ENCODE measurements around the gene GOLGA6L9. TPM values are rescaled to one million over a fixed set of nuclear protein-coding genes. Genes with fewer than 3 reads are reported as not detected.
"Not testable (repeated sequence)": the region's sequence is repeated elsewhere in the genome, so short reads cannot be mapped to it uniquely, and the experiment has no call there.

The GOLGA6L9 gene
- polyA plus RNA-seq, 1 experiment = 2.5 TPM

DNA sequence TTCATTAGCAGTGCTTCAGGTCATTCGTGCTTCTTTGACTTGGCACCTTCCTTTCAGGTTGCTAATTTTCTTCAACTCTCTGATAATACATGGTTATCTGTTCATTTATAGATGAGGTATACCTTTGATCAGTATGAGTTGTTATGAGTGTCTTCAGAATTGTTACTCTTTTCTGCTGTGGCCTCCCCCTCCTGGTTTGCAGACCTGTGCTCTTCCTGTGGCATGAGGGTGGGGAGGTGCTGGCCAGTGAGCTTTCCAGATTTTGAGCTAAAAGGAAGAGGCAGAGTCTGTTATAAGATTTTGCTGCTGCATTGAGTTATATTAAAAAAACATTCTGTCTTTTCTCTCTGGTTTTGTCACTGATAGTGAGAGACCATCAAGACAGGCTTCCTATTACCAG lies 30.8 kb upstream of the GOLGA6L9 start:
- no peak overlapping the region for H3K4me3 ChIP-seq (ENCODE audit: low read depth, low read length)
- TF ChIP-seq, protein P1, sequence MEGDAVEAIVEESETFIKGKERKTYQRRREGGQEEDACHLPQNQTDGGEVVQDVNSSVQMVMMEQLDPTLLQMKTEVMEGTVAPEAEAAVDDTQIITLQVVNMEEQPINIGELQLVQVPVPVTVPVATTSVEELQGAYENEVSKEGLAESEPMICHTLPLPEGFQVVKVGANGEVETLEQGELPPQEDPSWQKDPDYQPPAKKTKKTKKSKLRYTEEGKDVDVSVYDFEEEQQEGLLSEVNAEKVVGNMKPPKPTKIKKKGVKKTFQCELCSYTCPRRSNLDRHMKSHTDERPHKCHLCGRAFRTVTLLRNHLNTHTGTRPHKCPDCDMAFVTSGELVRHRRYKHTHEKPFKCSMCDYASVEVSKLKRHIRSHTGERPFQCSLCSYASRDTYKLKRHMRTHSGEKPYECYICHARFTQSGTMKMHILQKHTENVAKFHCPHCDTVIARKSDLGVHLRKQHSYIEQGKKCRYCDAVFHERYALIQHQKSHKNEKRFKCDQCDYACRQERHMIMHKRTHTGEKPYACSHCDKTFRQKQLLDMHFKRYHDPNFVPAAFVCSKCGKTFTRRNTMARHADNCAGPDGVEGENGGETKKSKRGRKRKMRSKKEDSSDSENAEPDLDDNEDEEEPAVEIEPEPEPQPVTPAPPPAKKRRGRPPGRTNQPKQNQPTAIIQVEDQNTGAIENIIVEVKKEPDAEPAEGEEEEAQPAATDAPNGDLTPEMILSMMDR (IDR thresholded peaks at IDR 0.05; ENCODE audit: low read depth, low read length) = no peak
- ChIA-PET CTCF (no interaction called here), POLR2A (no interaction called here)
- H3K27me3 ChIP-seq (ENCODE audit: control insufficient read depth, insufficient read depth, low read length) = no peaks in the 10 kb centered on the region
- no peak for DNase-seq (ENCODE audit: low read depth, low spot score)
- H3K27ac ChIP-seq (ENCODE audit: low read depth, low read length) = no peak overlapping the region
- H3K9me3 ChIP-seq (ENCODE audit: control insufficient read depth, insufficient read depth, low read length) = no peaks in the 10 kb centered on the region

DNA sequence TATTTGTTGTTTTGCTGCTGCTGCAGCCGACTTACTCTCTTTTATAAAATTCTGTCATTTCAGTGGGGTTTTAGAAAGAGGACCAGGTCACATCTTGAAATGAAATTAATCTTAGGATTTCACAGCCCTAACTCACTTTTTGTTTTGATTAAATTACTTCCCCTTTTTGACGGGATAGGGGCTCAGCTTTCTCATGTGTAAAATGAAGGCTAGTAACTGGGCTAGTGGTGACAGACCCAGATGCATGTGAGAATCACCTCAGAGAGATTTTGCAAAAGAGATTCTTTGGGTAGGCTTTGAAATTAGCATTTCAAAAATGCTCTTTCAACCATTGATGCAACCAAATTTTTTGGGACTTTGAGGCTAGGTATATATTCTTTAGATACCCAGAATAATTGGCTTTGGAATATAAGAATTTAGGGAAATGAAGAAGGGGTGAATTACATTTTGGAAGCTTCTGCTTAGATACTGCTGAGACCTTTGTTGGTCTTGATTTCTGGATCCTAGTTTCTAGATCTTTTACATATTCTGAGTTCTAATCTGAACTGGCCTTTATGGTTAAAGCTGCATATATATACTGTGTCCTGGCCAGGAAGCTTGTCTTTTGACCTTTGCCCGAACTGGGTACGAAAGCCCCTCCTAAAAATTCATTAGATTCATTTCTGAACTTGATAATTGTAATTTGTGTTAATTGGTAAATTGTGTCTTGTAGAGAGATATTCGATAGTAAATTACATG lies 30.1 kb upstream of the GOLGA6L9 start:
- H3K27me3 ChIP-seq (ENCODE audit: control insufficient read depth, insufficient read depth, low read length); H3K9me3 ChIP-seq (ENCODE audit: control insufficient read depth, insufficient read depth, low read length); H3K27ac ChIP-seq (ENCODE audit: low read depth, low read length); CTCF ChIA-PET; POLR2A ChIA-PET; H3K4me3 ChIP-seq (ENCODE audit: low read depth, low read length); DNase-seq (ENCODE audit: low read depth, low spot score): not testable (repeated sequence)

DNA sequence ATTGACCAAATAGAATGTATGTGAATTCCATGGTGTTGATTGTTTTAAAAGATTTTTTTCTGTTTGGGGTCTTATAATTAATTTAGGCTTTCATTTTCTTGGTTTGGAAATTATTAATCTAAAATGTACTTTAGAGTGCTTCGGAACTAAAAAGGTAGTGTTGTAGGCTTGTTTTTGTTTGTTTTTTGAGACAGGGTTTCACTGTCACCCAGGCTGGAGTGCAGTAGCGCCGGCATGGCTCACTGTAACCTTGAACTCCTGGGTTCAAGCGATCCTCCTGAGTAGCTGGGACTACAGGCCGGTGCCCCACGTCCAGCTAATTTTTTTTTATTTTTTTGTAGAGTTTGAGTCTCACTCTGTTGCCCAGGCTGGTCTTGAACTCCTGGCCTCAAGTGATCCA lies 27.7 kb upstream of the GOLGA6L9 start:
- CTCF ChIA-PET; H3K27me3 ChIP-seq (ENCODE audit: control insufficient read depth, insufficient read depth, low read length); H3K9me3 ChIP-seq (ENCODE audit: control insufficient read depth, insufficient read depth, low read length); POLR2A ChIA-PET; DNase-seq (ENCODE audit: low read depth, low spot score); H3K27ac ChIP-seq (ENCODE audit: low read depth, low read length); H3K4me3 ChIP-seq (ENCODE audit: low read depth, low read length): not testable (repeated sequence)

DNA sequence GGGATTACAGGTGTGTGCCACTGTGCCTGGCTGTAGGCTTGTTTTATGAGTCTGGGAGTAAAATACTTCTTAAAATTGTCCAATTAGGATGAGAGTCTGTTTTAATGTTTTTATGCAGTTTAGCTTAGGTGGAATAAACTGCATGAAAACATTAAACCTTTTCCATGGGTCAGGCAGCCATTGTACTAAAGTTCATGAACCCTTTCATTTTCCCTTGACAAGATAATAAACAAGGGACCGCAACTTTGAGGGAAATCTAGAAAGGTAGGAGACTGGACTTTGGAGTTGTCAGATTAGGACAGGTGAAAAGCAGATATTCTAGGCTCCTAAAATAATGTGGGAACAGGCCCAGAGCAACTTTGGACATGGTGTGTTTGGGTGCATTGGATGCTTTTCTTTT lies 27.3 kb upstream of the GOLGA6L9 start:
- H3K27ac ChIP-seq (ENCODE audit: low read depth, low read length); H3K27me3 ChIP-seq (ENCODE audit: control insufficient read depth, insufficient read depth, low read length); H3K9me3 ChIP-seq (ENCODE audit: control insufficient read depth, insufficient read depth, low read length); POLR2A ChIA-PET; H3K4me3 ChIP-seq (ENCODE audit: low read depth, low read length); CTCF ChIA-PET; DNase-seq (ENCODE audit: low read depth, low spot score): not testable (repeated sequence)

DNA sequence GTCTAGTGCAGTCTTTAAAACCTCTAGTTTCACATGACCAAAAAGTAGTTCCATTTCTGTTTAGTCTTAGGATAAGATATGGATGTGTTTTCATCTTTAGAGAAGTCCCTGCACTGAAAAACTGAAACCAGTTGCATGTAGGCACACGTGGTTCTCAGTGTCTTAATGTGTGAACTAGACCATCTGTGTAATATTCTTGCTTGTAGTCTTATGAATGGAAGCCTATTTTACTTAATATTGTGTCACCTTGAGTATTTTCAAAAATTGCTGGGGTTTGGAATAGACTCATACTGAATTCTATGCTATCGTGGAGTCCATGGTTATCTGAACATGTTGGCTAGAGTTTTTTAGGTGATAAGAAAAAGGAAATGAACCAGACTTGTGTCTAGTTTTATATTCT lies 23.4 kb upstream of the GOLGA6L9 start:
- CTCF ChIA-PET; H3K4me3 ChIP-seq (ENCODE audit: low read depth, low read length): not testable (repeated sequence)

DNA sequence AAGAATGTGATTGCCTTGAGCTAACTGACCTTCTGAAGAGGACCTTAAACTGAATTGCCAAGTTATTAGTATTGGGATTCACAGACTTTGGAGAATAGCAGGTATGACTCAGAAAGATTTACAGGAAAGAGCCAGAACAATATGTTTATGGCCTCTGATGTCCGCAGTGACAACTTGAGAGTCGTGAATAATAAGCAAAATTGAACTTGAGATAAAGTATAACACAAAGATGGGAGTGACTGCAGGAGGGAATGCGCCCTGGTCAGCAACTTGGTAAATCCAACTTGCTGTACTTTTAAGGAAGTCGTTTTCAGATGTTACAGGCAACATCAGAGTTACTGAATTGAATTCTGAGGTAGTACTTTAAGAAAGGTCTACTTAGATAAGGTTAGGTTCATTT lies 19.3 kb upstream of the GOLGA6L9 start:
- CTCF ChIA-PET; H3K9me3 ChIP-seq (ENCODE audit: control insufficient read depth, insufficient read depth, low read length); H3K4me3 ChIP-seq (ENCODE audit: low read depth, low read length); H3K27me3 ChIP-seq (ENCODE audit: control insufficient read depth, insufficient read depth, low read length); POLR2A ChIA-PET; DNase-seq (ENCODE audit: low read depth, low spot score); H3K27ac ChIP-seq (ENCODE audit: low read depth, low read length): not testable (repeated sequence)

More for the DNA sequence above, 23.4 kb upstream of the GOLGA6L9 start:
- H3K9me3 ChIP-seq (ENCODE audit: control insufficient read depth, insufficient read depth, low read length); POLR2A ChIA-PET; H3K27ac ChIP-seq (ENCODE audit: low read depth, low read length); DNase-seq (ENCODE audit: low read depth, low spot score); H3K27me3 ChIP-seq (ENCODE audit: control insufficient read depth, insufficient read depth, low read length): not testable (repeated sequence)

DNA sequence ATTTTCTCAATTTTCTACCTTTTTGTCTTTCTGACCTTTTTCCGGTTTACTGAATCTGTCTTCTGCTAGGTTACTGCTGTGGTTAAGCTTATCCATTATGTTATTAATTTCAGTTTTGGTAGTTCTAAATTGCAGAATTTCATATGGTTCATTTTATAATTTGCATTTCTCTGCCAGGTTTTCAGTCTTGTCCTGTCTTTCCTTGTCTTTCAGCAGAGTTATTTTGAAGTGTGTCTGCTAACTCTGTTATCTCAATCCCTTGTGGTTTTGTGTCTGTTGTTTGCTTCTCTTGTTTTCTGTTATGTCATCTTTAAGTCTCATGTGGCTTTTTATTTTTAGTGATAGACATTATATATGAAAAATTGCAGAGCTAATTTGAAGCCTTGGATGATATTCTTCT lies 18.0 kb upstream of the GOLGA6L9 start:
- H3K9me3 ChIP-seq (ENCODE audit: control insufficient read depth, insufficient read depth, low read length); POLR2A ChIA-PET; H3K27me3 ChIP-seq (ENCODE audit: control insufficient read depth, insufficient read depth, low read length); CTCF ChIA-PET; H3K4me3 ChIP-seq (ENCODE audit: low read depth, low read length); H3K27ac ChIP-seq (ENCODE audit: low read depth, low read length); DNase-seq (ENCODE audit: low read depth, low spot score): not testable (repeated sequence)

DNA sequence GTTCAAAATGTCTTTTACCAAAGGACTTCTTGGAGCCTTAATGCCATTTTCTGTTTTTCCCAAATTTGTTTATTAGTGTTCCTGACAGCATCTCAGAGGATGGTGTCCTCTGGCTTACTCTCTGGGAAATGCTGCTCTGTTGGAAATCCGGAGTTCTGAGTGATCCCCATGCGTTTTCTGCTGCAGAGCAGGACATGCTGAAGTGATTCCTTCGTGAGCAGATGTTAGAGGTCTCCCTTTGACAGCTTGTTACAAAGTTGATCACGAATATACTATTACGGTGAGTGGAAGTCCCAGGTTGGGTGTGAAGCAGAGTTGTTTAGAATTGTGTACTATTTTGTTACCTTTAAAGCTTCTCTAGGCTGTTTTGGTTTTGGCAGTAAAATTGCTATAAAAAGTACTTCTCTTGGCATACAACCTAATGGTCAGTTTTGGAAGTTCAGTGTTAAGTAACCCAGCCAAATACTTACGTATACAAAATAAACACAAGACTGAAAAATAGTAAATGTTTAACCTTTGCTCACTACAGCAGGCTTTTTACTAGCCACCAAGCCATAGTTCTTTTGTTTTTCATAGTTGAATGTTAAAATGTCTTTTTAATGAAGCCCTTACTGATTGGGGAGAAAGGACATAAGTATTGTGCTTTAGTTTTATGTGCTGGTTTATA lies 15.0 kb upstream of the GOLGA6L9 start:
- H3K27ac ChIP-seq (ENCODE audit: low read depth, low read length); H3K9me3 ChIP-seq (ENCODE audit: control insufficient read depth, insufficient read depth, low read length); POLR2A ChIA-PET; H3K27me3 ChIP-seq (ENCODE audit: control insufficient read depth, insufficient read depth, low read length); H3K4me3 ChIP-seq (ENCODE audit: low read depth, low read length); CTCF ChIA-PET: not testable (repeated sequence)
- TF ChIP-seq, protein P1 (IDR thresholded peaks at IDR 0.05; ENCODE audit: low read depth, low read length) = peak; percentile 9; the same call in 1 of the 2 replicates
- peak; percentile 1 for DNase-seq (ENCODE audit: low read depth, low spot score)

DNA sequence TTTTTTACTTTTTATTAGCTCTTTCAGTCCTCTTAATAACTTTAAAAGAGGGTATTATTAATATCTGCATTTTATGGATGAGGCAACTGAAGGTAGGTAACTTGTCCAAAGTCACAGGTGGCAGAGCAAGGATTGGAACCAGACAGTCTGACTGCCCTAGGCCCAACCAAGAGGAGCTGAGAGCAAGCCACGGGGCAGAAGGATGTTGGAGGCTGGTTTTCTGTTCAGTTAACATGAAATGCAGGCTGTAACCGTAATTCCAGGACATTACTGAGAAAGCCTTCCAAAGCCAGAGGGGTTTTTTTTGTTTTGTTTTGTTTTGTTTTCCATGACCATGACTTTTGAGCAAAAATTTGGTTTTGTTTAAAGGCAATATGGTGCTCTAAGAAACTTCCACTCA lies 9.1 kb upstream of the GOLGA6L9 start:
- POLR2A ChIA-PET; H3K9me3 ChIP-seq (ENCODE audit: control insufficient read depth, insufficient read depth, low read length); DNase-seq (ENCODE audit: low read depth, low spot score); H3K4me3 ChIP-seq (ENCODE audit: low read depth, low read length); CTCF ChIA-PET; H3K27me3 ChIP-seq (ENCODE audit: control insufficient read depth, insufficient read depth, low read length); H3K27ac ChIP-seq (ENCODE audit: low read depth, low read length): not testable (repeated sequence)

DNA sequence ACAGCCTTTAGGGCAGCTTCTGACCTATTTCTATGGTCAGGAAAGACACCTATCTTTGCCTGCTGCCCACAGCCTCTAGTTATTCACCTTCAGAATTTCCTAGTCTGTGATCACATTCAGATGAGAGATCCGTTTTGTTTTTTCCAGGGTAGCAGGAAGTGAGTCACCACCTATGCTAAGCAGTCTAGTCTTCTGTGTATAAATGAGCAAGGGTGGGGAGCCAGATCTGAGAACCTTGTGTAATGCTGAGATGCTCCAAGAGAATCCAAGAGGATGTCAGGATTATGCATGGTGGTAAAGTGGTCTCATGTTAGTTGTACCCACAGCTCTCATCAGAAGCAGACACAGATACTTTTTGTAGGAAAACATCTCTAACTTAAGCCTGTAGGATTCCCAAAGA lies 8.7 kb upstream of the GOLGA6L9 start:
- H3K27me3 ChIP-seq (ENCODE audit: control insufficient read depth, insufficient read depth, low read length); H3K4me3 ChIP-seq (ENCODE audit: low read depth, low read length); H3K9me3 ChIP-seq (ENCODE audit: control insufficient read depth, insufficient read depth, low read length); DNase-seq (ENCODE audit: low read depth, low spot score); CTCF ChIA-PET; POLR2A ChIA-PET; H3K27ac ChIP-seq (ENCODE audit: low read depth, low read length): not testable (repeated sequence)
